Activated CD4-positive, alpha-beta T cell treated with anti-CD3 and anti-CD28 coated beads, Interleukin-2, amount 10 ng/mL, durations not matched to agents 24 days and 14 days (primary cell): ENCODE measurements around the gene KCNQ1OT1. TPM values are rescaled to one million over a fixed set of nuclear protein-coding genes. Genes with fewer than 3 reads are reported as not detected.

Experiments used
- DNase-seq: peaks from one replicate; pipeline ENCODE4 v3.0.0; 2022
- H3K27ac Mint-ChIP-seq: one replicate; pipeline ENCODE4 v1.8.0; 2022; ENCODE audit warnings: mild to moderate bottlenecking, mixed read lengths
- H3K27me3 Mint-ChIP-seq: one replicate; pipeline ENCODE4 v1.8.0; 2022; ENCODE audit warnings: mixed read lengths
- H3K36me3 Mint-ChIP-seq: one replicate; pipeline ENCODE4 v1.8.0; 2022; ENCODE audit warnings: low read depth, mild to moderate bottlenecking, mixed read lengths
- H3K4me1 Mint-ChIP-seq: one replicate; pipeline ENCODE4 v1.8.0; 2021; ENCODE audit warnings: mixed read lengths
- H3K4me3 Mint-ChIP-seq: one replicate; pipeline ENCODE4 v1.8.0; 2022; ENCODE audit warnings: mild to moderate bottlenecking, moderate library complexity, mixed read lengths
- H3K9me3 Mint-ChIP-seq: one replicate; pipeline ENCODE4 v1.8.0; 2021; ENCODE audit warnings: mixed read lengths
- intact Hi-C: fragments of 100-400 bp; cut with micrococcal nuclease; formaldehyde crosslinking; loops from one replicate; pipeline ENCODE4 v1.15.1; 2023
- total RNA-seq: library from RNA; stranded (reverse); gene quantifications from 2 replicates; pipeline ENCODE4 v1.2.3, GENCODE V29; 2022

KCNQ1OT1 gene
- total RNA-seq, 1 donor from 2014 or later, result 0.61 TPM

GRCh38 chr11:2697866-2698265 lies 1.9 kb downstream of the KCNQ1OT1 start:
- no peak overlapping the region for H3K4me3 Mint-ChIP-seq
- peaks cover 11% of the 10 kb centered on the region for H3K4me1 Mint-ChIP-seq
- DNase-seq, result no peak
- peaks cover 5% of the 10 kb centered on the region for H3K36me3 Mint-ChIP-seq
- intact Hi-C loops, result no loop called here
- peaks cover 3% of the 10 kb centered on the region for H3K27me3 Mint-ChIP-seq
- no peak overlapping the region for H3K27ac Mint-ChIP-seq
- no peaks in the 10 kb centered on the region for H3K9me3 Mint-ChIP-seq

- peaks cover 11% of the 10 kb centered on the region for H3K4me1 Mint-ChIP-seq
- DNase-seq, result no peak
- peaks cover 3% of the 10 kb centered on the region for H3K27me3 Mint-ChIP-seq
- intact Hi-C loops, result no loop called here
- H3K27ac Mint-ChIP-seq, result no peak overlapping the region
- no peaks in the 10 kb centered on the region for H3K9me3 Mint-ChIP-seq
- peaks cover 5% of the 10 kb centered on the region for H3K36me3 Mint-ChIP-seq
- H3K4me3 Mint-ChIP-seq, result no peak overlapping the region
Observed at GRCh38 chr11:2696455-2696854, 3.3 kb downstream of the KCNQ1OT1 start.

GRCh38 chr11:2694995-2695939 lies 4.5 kb downstream of the KCNQ1OT1 start:
- peaks cover 11% of the 10 kb centered on the region for H3K4me1 Mint-ChIP-seq
- no peaks in the 10 kb centered on the region for H3K9me3 Mint-ChIP-seq
- H3K36me3 Mint-ChIP-seq, result peaks cover 5% of the 10 kb centered on the region
- DNase-seq, result no peak
- no peak overlapping the region for H3K27ac Mint-ChIP-seq
- intact Hi-C loops, result no loop called here
- no peak overlapping the region for H3K4me3 Mint-ChIP-seq
- peaks cover 3% of the 10 kb centered on the region for H3K27me3 Mint-ChIP-seq

GRCh38 chr11:2694495-2694894 lies 5.3 kb downstream of the KCNQ1OT1 start:
- peaks cover 11% of the 10 kb centered on the region for H3K4me1 Mint-ChIP-seq
- no peaks in the 10 kb centered on the region for H3K9me3 Mint-ChIP-seq
- DNase-seq, result no peak
- intact Hi-C loops, result no loop called here
- no peak overlapping the region for H3K27ac Mint-ChIP-seq
- peaks cover 3% of the 10 kb centered on the region for H3K27me3 Mint-ChIP-seq
- peaks cover 5% of the 10 kb centered on the region for H3K36me3 Mint-ChIP-seq
- H3K4me3 Mint-ChIP-seq, result no peak overlapping the region

GRCh38 chr11:2693271-2694261 lies 6.2 kb downstream of the KCNQ1OT1 start:
- no peak for DNase-seq
- Mint-ChIP-seq H3K9me3 (no peaks in the 10 kb centered on the region), H3K4me3 (no peak overlapping the region), H3K36me3 (peaks cover 4% of the 10 kb centered on the region), H3K27me3 (peaks cover 3% of the 10 kb centered on the region), H3K27ac (no peak overlapping the region), H3K4me1 (peaks cover 6% of the 10 kb centered on the region)
- intact Hi-C loops, result no loop called here

- Mint-ChIP-seq H3K4me1 (peaks cover 3% of the 10 kb centered on the region), H3K9me3 (no peaks in the 10 kb centered on the region), H3K4me3 (no peak overlapping the region), H3K27me3 (no peaks in the 10 kb centered on the region), H3K27ac (no peak overlapping the region), H3K36me3 (no peaks in the 10 kb centered on the region)
- no peak for DNase-seq
- intact Hi-C loops, result no loop called here
Observed at GRCh38 chr11:2691991-2692875, 7.6 kb downstream of the KCNQ1OT1 start.

- intact Hi-C loops, result no loop called here
- DNase-seq, result no peak
- no peak overlapping the region for H3K27ac Mint-ChIP-seq
Observed at GRCh38 chr11:2691355-2691761, 8.4 kb downstream of the KCNQ1OT1 start.

GRCh38 chr11:2690596-2691354 lies 9.0 kb downstream of the KCNQ1OT1 start:
- H3K4me3 Mint-ChIP-seq, result no peak overlapping the region
- DNase-seq, result no peak
- intact Hi-C loops, result no loop called here
- H3K27ac Mint-ChIP-seq, result no peak overlapping the region
- no peaks in the 10 kb centered on the region for H3K9me3 Mint-ChIP-seq
- H3K4me1 Mint-ChIP-seq, result no peaks in the 10 kb centered on the region
- no peaks in the 10 kb centered on the region for H3K27me3 Mint-ChIP-seq
- H3K36me3 Mint-ChIP-seq, result no peaks in the 10 kb centered on the region

More at GRCh38 chr11:2691355-2691761, 8.4 kb downstream of the KCNQ1OT1 start:
- Mint-ChIP-seq H3K4me1 (no peaks in the 10 kb centered on the region), H3K27me3 (no peaks in the 10 kb centered on the region), H3K9me3 (no peaks in the 10 kb centered on the region), H3K36me3 (no peaks in the 10 kb centered on the region), H3K4me3 (no peak overlapping the region)

- intact Hi-C loops, result no loop called here
Observed at GRCh38 chr11:2689651-2690575, 9.9 kb downstream of the KCNQ1OT1 start.

GRCh38 chr11:2688381-2689231 lies 11.2 kb downstream of the KCNQ1OT1 start:
- no peaks in the 10 kb centered on the region for H3K4me1 Mint-ChIP-seq
- no peaks in the 10 kb centered on the region for H3K36me3 Mint-ChIP-seq
- intact Hi-C loops, result no loop called here
- H3K27me3 Mint-ChIP-seq, result no peaks in the 10 kb centered on the region
- no peak for DNase-seq
- no peaks in the 10 kb centered on the region for H3K9me3 Mint-ChIP-seq
- no peak overlapping the region for H3K27ac Mint-ChIP-seq
- no peak overlapping the region for H3K4me3 Mint-ChIP-seq

More at GRCh38 chr11:2689651-2690575, 9.9 kb downstream of the KCNQ1OT1 start:
- H3K27me3 Mint-ChIP-seq, result no peaks in the 10 kb centered on the region
- no peaks in the 10 kb centered on the region for H3K9me3 Mint-ChIP-seq
- no peaks in the 10 kb centered on the region for H3K36me3 Mint-ChIP-seq
- H3K27ac Mint-ChIP-seq, result no peak overlapping the region
- H3K4me1 Mint-ChIP-seq, result no peaks in the 10 kb centered on the region
- no peak overlapping the region for H3K4me3 Mint-ChIP-seq
- DNase-seq, result no peak

GRCh38 chr11:2687782-2688191 lies 12.0 kb downstream of the KCNQ1OT1 start:
- intact Hi-C loops, result no loop called here
- Mint-ChIP-seq H3K9me3 (no peaks in the 10 kb centered on the region), H3K4me1 (no peaks in the 10 kb centered on the region), H3K27me3 (no peaks in the 10 kb centered on the region), H3K36me3 (no peaks in the 10 kb centered on the region), H3K4me3 (no peak overlapping the region), H3K27ac (no peak overlapping the region)
- no peak for DNase-seq
